T-cell (primary cell): Measurements from ENCODE around the gene AAK1. TPM values are rescaled to one million over a fixed set of nuclear protein-coding genes. Genes with fewer than 3 reads are reported as not detected.

Experiments used
- ATAC-seq, 4 experiments: fragments of 200-7000 bp in 3 of 4; fragments of 150-1000 bp in 1 of 4; cut with Tn5 transposase; replicated peaks in 1 of 4; 1 replicate in 3 of 4; 2 replicates in 1 of 4; pipeline ENCODE4 v1.10.0; 2021; ENCODE audit warnings: moderate library complexity in 3 of 4, mild to moderate bottlenecking in 2 of 4, moderate number of reproducible peaks in 1 of 4
- CTCF ChIA-PET, 2 donors: fragments of 300-600 bp; sonication (Branson Sonifier 250); formaldehyde crosslinking; loops; one replicate each; lab custom pipeline; 2022; ENCODE audit warnings: antibody characterized with exemption in 2 of 2; lab: Charles Lee
- POLR2A ChIA-PET, 2 donors: fragments of 300-600 bp; sonication (Branson Sonifier 250); formaldehyde crosslinking; loops; one replicate each; lab custom pipeline; 2022; ENCODE audit warnings: antibody characterized with exemption in 2 of 2; lab: Charles Lee
- DNase-seq, 35 experiments: peaks; one replicate each; pipeline versions ENCODE4 v3.0.0 to v3.0.0-alpha.2; 2013 to 2023
- H3K27ac ChIP-seq: one replicate; pipeline ENCODE4 v1.5.1; 2013; ENCODE audit warnings: low read length
- H3K27me3 ChIP-seq, 2 experiments: replicated peaks in 1 of 2; 1 replicate in 1 of 2; 2 replicates in 1 of 2; pipeline versions ENCODE4 v1.6.1 to v1.7.0; 2013; ENCODE audit warnings: low read length in 1 of 2, mixed read lengths in 1 of 2; ENCODE audit not compliant: control insufficient read depth in 2 of 2, insufficient read depth in 2 of 2; ENCODE audit errors: extremely low read depth in 1 of 2
- H3K36me3 ChIP-seq, 2 donors: 1 replicate in 1 of 2; 2 replicates in 1 of 2; pipeline versions ENCODE4 v1.6.1 to v1.7.0; 2013; ENCODE audit warnings: low read length in 1 of 2; ENCODE audit not compliant: control insufficient read depth in 2 of 2, insufficient read depth in 1 of 2; ENCODE audit errors: extremely low read depth in 1 of 2
- H3K4me1 ChIP-seq, 2 experiments: 1 replicate in 1 of 2; 2 replicates in 1 of 2; pipeline versions ENCODE4 v1.6.1 to v1.7.0; 2013; ENCODE audit warnings: low read length in 2 of 2, mixed read lengths in 1 of 2; ENCODE audit not compliant: insufficient read depth in 2 of 2, control insufficient read depth in 1 of 2; ENCODE audit errors: extremely low read depth in 1 of 2
- H3K4me3 ChIP-seq, 2 donors: 1 replicate in 1 of 2; 2 replicates in 1 of 2; pipeline versions ENCODE4 v1.5.1 to v1.7.0; 2013; ENCODE audit warnings: mild to moderate bottlenecking in 2 of 2, low read length in 1 of 2, moderate library complexity in 1 of 2; ENCODE audit not compliant: control insufficient read depth in 1 of 2; ENCODE audit errors: extremely low read depth in 1 of 2
- H3K9me3 ChIP-seq: 2 replicates; pipeline ENCODE4 v1.7.0; 2013
- H3K27ac Mint-ChIP-seq, 2 donors: one replicate each; pipeline ENCODE4 v1.8.0; 2020 to 2021; ENCODE audit warnings: mild to moderate bottlenecking in 2 of 2, mixed read lengths in 2 of 2
- H3K27me3 Mint-ChIP-seq, 2 donors: one replicate each; pipeline ENCODE4 v1.8.0; 2021 to 2022; ENCODE audit warnings: mixed read lengths in 2 of 2
- H3K36me3 Mint-ChIP-seq: one replicate; pipeline ENCODE4 v1.8.0; 2021; ENCODE audit warnings: mixed read lengths
- H3K4me1 Mint-ChIP-seq, 3 donors: one replicate each; pipeline ENCODE4 v1.8.0; 2020 to 2022; ENCODE audit warnings: mixed read lengths in 3 of 3, mild to moderate bottlenecking in 1 of 3
- H3K4me3 Mint-ChIP-seq, 3 donors: one replicate each; pipeline ENCODE4 v1.8.0; 2020 to 2022; ENCODE audit warnings: mild to moderate bottlenecking in 3 of 3, mixed read lengths in 3 of 3, moderate library complexity in 3 of 3
- H3K9me3 Mint-ChIP-seq, 3 donors: one replicate each; pipeline ENCODE4 v1.8.0; 2020 to 2022; ENCODE audit warnings: mixed read lengths in 3 of 3
- WGBS: methylation state at CpG from one replicate; pipeline ENCODE4 v1.1.5; 2013; ENCODE audit warnings: missing lambda C conversion rate; ENCODE audit not compliant: insufficient coverage; 5-methylcytosine and 5-hydroxymethylcytosine counted together
- total RNA-seq, 35 experiments: library from RNA in 6 of 35; stranded (reverse) in 6 of 35; fragments of 120-200 nt in 1 of 35; gene quantifications; one replicate each; pipeline versions ENCODE4 v1.2.1 to v1.2.4 and lab custom pipeline; 2013 to 2026

The AAK1 gene
- total RNA-seq, 5 donors from 2014 or later (not counting 1 experiment from before 2014, with no cell fraction given), result 170 to 283 (median 177) TPM

- H3K36me3 Mint-ChIP-seq, result peaks cover 16% of the 10 kb centered on the region
- Histone ChIP-seq H3K36me3 (peaks cover 0 to 14% of the 10 kb centered on the region in 2 donors), H3K9me3 (no peaks in the 10 kb centered on the region), H3K4me1 (peaks cover 20 to 43% of the 10 kb centered on the region in 2 experiments), H3K4me3 (no peak overlapping the region), H3K27me3 (no peaks in the 10 kb centered on the region), H3K27ac (no peak overlapping the region)
- peaks cover 81 to 91% (median 86%) of the 10 kb centered on the region in 3 donors for H3K4me1 Mint-ChIP-seq
- 57% methylated on average over 4 of the region's 8 CpGs for WGBS
- CTCF ChIA-PET, result interaction anchor here in 1 of 2 donors (0.6 to 1.4 kb wide), 2 partner anchors 9 to 26 kb away, joined by 3 read pairs; no protein-coding TSS in a partner anchor
- no peaks in the 10 kb centered on the region for H3K9me3 Mint-ChIP-seq
- ATAC-seq, result peak; percentile 40 to 63 (median 57)
- DNase-seq, result no peak
- H3K27ac Mint-ChIP-seq, result peak overlapping the region; percentile 66 to 73
- H3K27me3 Mint-ChIP-seq, result no peaks in the 10 kb centered on the region
- H3K4me3 Mint-ChIP-seq, result peak overlapping the region; percentile 5 to 54 (median 42)
- POLR2A ChIA-PET, result interaction anchor here in 1 of 2 donors (0.5 kb wide), 1 partner anchor 291 kb away, joined by 3 read pairs; no protein-coding TSS in a partner anchor
Measured at GRCh38 chr2:69589973-69590652, 53.4 kb downstream of the AAK1 start.

GRCh38 chr2:69588945-69589344 is 54.6 kb downstream of the AAK1 start:
- H3K27ac Mint-ChIP-seq, result peak overlapping the region; percentile 71 to 74

GRCh38 chr2:69588403-69588802 is 55.1 kb downstream of the AAK1 start:
- ATAC-seq, result no peak
- Mint-ChIP-seq H3K36me3 (peaks cover 12% of the 10 kb centered on the region), H3K4me1 (peaks cover 84 to 93% (median 85%) of the 10 kb centered on the region in 3 donors), H3K27ac (peak overlapping the region; percentile 71 to 74), H3K4me3 (peak overlapping the region in 1 of 3 donors; percentile 54), H3K27me3 (no peaks in the 10 kb centered on the region), H3K9me3 (no peaks in the 10 kb centered on the region)
- DNase-seq, result no peak
- POLR2A ChIA-PET, result interaction anchor here (0.6 to 0.8 kb wide), 2 partner anchors 12 to 14 kb away, joined by 3 to 5 read pairs; no protein-coding TSS in a partner anchor
- H3K27ac ChIP-seq, result no peak overlapping the region
- no CpG with 5 or more reads among the region's 3 CpGs for WGBS
- H3K36me3 ChIP-seq, result peaks cover 0 to 10% of the 10 kb centered on the region in 2 donors
- CTCF ChIA-PET, result interaction anchor here in 1 of 2 donors (1.2 kb wide), 2 partner anchors 22 to 136 kb away, joined by 4 read pairs; no protein-coding TSS in a partner anchor
- no peaks in the 10 kb centered on the region for H3K27me3 ChIP-seq
- no peaks in the 10 kb centered on the region for H3K9me3 ChIP-seq
- H3K4me3 ChIP-seq, result no peak overlapping the region
- peaks cover 18 to 50% of the 10 kb centered on the region in 2 experiments for H3K4me1 ChIP-seq

More at GRCh38 chr2:69588945-69589344, 54.6 kb downstream of the AAK1 start:
- H3K9me3 ChIP-seq, result no peaks in the 10 kb centered on the region
- H3K4me3 Mint-ChIP-seq, result peak overlapping the region in 1 of 3 donors; percentile 54
- H3K4me1 ChIP-seq, result peaks cover 15 to 45% of the 10 kb centered on the region in 2 experiments
- 72% methylated on average over 5 of the region's 6 CpGs for whole genome bisulfite sequencing
- no peak for DNase-seq
- ChIA-PET CTCF (interaction anchor here in 1 of 2 donors (1.2 kb wide), 2 partner anchors 23 to 136 kb away, joined by 4 read pairs; no protein-coding TSS in a partner anchor), POLR2A (interaction anchor here in 1 of 2 donors (0.6 kb wide), 1 partner anchor 13 kb away, joined by 3 read pairs; no protein-coding TSS in a partner anchor)
- H3K36me3 ChIP-seq, result peaks cover 0 to 13% of the 10 kb centered on the region in 2 donors
- peaks cover 12% of the 10 kb centered on the region for H3K36me3 Mint-ChIP-seq
- no peak overlapping the region for H3K27ac ChIP-seq
- H3K9me3 Mint-ChIP-seq, result no peaks in the 10 kb centered on the region
- ATAC-seq, result no peak
- peaks cover 83 to 92% (median 84%) of the 10 kb centered on the region in 3 donors for H3K4me1 Mint-ChIP-seq
- H3K4me3 ChIP-seq, result no peak overlapping the region
- no peaks in the 10 kb centered on the region for H3K27me3 ChIP-seq
- no peaks in the 10 kb centered on the region for H3K27me3 Mint-ChIP-seq

- Mint-ChIP-seq H3K27ac (peak overlapping the region; percentile 68 to 81), H3K9me3 (no peaks in the 10 kb centered on the region), H3K36me3 (peaks cover 6% of the 10 kb centered on the region), H3K4me1 (peaks cover 90 to 99% (median 90%) of the 10 kb centered on the region in 3 donors), H3K27me3 (no peaks in the 10 kb centered on the region), H3K4me3 (peak overlapping the region in 1 of 3 donors; percentile 46)
- Histone ChIP-seq H3K4me3 (no peak overlapping the region), H3K9me3 (no peaks in the 10 kb centered on the region), H3K36me3 (peaks cover 0 to 10% of the 10 kb centered on the region in 2 donors), H3K4me1 (peaks cover 29 to 67% of the 10 kb centered on the region in 2 experiments), H3K27me3 (no peaks in the 10 kb centered on the region), H3K27ac (peak overlapping the region; percentile 21)
- 100% methylated on average over 2 of the region's 6 CpGs for WGBS
- DNase-seq (peak in 2 of 35 experiments; percentile 28 to 30), ATAC-seq (peak in 1 of 4 experiments; percentile 69)
- ChIA-PET CTCF (interaction anchor here (0.5 to 2.5 kb wide), 2 partner anchors 20 to 133 kb away, joined by 6 to 9 read pairs; no protein-coding TSS in a partner anchor), POLR2A (interaction anchor here (0.6 to 0.9 kb wide), 2 partner anchors 13 to 1051 kb away, joined by 3 to 4 read pairs; no protein-coding TSS in a partner anchor)
Measured at GRCh38 chr2:69585855-69586555, 57.5 kb downstream of the AAK1 start.

- DNase-seq (no peak), ATAC-seq (no peak)
- Mint-ChIP-seq H3K9me3 (no peaks in the 10 kb centered on the region), H3K36me3 (peaks cover 11% of the 10 kb centered on the region), H3K4me1 (peaks cover 89 to 98% (median 90%) of the 10 kb centered on the region in 3 donors), H3K27me3 (no peaks in the 10 kb centered on the region), H3K27ac (peak overlapping the region; percentile 82 to 89), H3K4me3 (peak overlapping the region in 2 of 3 donors; percentile 55 to 72)
- Histone ChIP-seq H3K4me1 (peaks cover 26 to 66% of the 10 kb centered on the region in 2 experiments), H3K36me3 (peaks cover 0 to 22% of the 10 kb centered on the region in 2 donors), H3K27me3 (no peaks in the 10 kb centered on the region), H3K4me3 (no peak overlapping the region), H3K27ac (peak overlapping the region; percentile 13), H3K9me3 (no peaks in the 10 kb centered on the region)
- POLR2A ChIA-PET, result interaction anchor here (0.6 to 0.7 kb wide), 4 partner anchors 19 to 1087 kb away, joined by 3 to 4 read pairs (median 3); no protein-coding TSS in a partner anchor
- CTCF ChIA-PET, result interaction anchor here (0.6 to 2.6 kb wide), 7 partner anchors 19 to 232 kb away, joined by 3 to 19 read pairs (median 5); no protein-coding TSS in a partner anchor
- 79% methylated on average over 7 of the region's 9 CpGs for WGBS
Measured at GRCh38 chr2:69584127-69584889, 59.2 kb downstream of the AAK1 start.
